ENCODE data around the gene HIVEP3.

GRCh38 chr1:41566274-41566885, 352.3 kb downstream of the HIVEP3 start:
- no peak for TF ChIP-seq CTCF (IDR thresholded peaks at IDR 0.05)
- no peak for TF ChIP-seq EZH2 (IDR thresholded peaks at IDR 0.05; ENCODE audit: borderline replicate concordance, insufficient read depth, low read depth, low read length, poor library complexity, severe bottlenecking)
